DLD1 (cell line): ENCODE results near the gene TRPM2.

Source experiments
- in situ Hi-C: cut with HindIII; loops from 2 replicates; pipeline ENCODE4 v1.10.0; 2017; ENCODE audit warnings: low sequenced_read_pairs

Gene TRPM2

DNA sequence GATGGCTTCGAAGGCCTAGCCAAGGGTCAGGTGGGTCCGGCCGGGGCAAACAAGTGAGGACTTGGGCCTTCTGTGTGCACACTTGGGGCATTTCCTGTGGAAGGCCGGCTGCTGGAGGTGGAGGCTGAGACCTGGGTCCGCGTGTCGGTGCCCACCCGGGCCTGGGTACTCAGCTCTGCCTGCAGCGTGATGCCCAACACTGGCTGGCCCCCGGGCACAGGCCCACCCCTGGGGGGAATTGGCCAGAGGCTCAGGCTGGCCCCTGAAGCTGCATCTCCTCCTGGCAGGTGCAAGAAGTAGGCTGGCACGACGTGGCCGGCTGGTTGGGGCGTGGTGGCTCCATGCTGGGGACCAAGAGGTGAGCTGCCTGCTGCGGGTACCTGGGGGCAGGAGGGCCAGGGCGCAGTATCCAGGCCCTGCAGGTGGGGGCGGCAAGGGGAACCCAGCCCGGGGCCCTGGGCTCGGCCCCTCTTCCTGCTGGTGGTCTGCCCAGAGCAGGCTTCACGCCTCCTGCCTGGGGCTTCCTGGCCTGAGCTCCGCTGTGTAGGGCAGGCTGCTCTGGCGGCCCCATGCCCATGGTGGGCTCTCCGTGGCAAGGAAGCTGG, 31.5 kb upstream of the TRPM2 start:
- in situ Hi-C loops, result no loop called here

DNA sequence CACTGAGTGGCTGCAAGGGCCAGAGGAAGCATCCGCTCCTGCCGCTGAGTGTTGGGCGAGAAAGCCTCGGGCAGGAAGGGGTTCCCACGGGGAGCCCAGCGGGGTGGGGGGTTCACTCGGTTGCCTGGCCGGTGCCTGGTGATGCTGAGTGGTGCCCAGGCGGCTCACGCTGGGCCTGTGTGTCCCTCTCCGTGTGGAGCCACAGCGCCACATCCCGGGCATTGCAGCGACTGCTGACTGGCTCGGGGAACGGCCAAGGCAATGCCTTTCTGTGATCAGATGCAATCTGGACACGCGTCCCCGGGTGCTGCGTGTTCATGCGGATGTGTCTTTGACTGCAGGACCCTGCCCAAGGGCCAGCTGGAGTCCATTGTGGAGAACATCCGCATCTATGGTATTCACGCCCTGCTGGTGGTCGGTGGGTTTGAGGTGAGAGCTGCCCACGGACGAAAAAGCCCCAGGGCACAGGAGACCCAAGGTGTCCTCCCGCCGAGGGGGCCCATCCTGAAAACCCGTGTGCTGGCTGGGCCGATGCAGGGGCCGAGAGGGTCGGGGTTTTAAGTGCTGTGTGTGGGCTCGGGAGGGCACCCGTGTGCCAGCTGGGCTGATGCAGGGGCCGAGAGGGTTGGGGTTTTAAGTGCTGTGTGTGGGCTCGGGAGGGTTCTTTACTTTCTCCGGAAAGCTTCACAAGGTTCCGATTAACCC, 30.6 kb upstream of the TRPM2 start:
- in situ Hi-C loops, result no loop called here

DNA sequence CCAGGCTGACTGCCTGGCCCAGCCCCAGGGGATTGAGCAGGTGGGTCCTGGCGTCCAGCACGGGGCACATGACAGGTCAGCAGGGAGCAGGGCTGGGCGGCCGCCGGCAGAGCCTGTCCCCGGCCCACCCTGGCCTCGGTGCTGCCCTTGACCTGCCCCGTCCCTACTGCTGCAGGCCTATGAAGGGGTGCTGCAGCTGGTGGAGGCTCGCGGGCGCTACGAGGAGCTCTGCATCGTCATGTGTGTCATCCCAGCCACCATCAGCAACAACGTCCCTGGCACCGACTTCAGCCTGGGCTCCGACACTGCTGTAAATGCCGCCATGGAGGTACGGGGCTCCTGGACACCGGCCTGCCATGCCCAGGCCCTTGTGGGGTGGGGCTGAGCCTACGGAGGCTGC, 29.8 kb upstream of the TRPM2 start:
- in situ Hi-C loops, result no loop called here

GRCh38 chr21:44324106-44324853, 29.1 kb upstream of the TRPM2 start:
- in situ Hi-C loops, result no loop called here

- in situ Hi-C loops, result no loop called here
Measured at GRCh38 chr21:44324854-44325107, 28.6 kb upstream of the TRPM2 start.

DNA sequence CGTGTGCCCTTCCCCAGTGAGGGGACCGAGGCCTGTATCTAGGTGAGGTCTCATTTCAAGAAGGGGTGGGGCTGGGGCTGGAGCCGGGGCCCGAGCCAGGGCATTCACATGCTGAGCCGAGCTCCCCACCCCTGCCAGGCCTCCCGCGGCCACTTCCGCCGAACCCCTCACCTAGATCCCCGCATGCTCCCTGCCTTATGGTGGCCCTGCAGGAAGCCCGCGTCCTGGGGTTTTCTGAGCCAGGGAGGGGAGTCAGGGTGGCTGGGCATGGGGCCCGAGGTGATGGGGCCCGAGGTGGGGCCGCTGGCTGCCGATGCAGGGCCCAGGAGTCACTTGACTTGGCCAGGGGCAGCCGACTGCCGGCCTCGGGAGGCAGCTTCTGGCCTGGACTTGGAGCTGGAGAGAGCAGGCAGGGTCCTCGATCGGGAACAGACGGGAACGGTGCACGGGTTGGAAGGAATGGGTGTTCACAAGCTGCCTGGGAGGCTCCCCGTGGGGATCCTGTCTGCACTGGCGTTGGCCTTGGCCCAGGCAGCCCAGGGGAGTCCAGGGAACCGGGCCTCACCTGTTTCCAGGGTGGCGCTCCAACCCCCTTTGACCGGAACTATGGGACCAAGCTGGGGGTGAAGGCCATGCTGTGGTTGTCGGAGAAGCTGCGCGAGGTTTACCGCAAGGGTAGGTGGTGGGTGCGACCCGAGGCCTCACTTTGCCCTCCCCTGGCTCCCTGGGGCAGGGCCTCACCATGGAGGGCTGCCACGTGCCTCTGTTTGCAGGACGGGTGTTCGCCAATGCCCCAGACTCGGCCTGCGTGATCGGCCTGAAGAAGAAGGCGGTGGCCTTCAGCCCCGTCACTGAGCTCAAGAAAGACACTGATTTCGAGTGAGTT, 27.8 kb upstream of the TRPM2 start:
- in situ Hi-C loops, result no loop called here

GRCh38 chr21:44326272-44326647, 27.2 kb upstream of the TRPM2 start:
- in situ Hi-C loops, result no loop called here

GRCh38 chr21:44326716-44327602, 26.5 kb upstream of the TRPM2 start:
- in situ Hi-C loops, result no loop called here

GRCh38 chr21:44327603-44327974, 25.8 kb upstream of the TRPM2 start:
- in situ Hi-C loops, result no loop called here

DNA sequence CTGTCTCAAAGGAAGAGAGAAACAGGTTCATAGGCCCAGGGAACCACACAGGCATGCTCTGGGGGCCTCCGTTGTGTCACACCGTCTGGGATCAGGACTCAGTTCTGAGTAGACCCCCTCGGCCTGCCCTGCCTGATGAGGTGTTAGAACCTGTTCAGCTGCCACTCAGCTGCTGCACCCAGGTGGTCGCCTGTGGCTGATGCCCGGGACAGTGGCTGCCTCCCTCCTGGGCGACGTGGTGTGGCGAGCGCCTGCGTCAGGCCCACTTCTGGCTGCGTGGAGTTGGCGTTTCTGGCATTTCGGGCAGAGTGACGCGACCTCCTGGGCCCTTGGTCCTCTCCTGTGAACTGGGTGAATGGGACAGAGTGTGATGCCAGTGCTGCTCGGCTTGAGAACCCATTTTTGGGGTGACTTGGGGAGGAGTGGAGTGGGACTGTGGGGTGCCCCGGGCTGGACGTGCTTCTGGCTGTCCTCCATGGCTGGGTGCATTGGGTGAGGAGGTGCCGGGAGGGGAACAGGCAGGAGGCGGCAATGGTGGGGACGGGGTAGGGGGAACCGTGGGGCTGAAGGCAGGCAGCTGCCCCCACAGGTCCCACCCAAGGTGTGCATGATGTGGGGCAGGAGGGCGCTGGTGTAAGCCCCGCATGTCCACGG, 25.1 kb upstream of the TRPM2 start:
- in situ Hi-C loops, result no loop called here

DNA sequence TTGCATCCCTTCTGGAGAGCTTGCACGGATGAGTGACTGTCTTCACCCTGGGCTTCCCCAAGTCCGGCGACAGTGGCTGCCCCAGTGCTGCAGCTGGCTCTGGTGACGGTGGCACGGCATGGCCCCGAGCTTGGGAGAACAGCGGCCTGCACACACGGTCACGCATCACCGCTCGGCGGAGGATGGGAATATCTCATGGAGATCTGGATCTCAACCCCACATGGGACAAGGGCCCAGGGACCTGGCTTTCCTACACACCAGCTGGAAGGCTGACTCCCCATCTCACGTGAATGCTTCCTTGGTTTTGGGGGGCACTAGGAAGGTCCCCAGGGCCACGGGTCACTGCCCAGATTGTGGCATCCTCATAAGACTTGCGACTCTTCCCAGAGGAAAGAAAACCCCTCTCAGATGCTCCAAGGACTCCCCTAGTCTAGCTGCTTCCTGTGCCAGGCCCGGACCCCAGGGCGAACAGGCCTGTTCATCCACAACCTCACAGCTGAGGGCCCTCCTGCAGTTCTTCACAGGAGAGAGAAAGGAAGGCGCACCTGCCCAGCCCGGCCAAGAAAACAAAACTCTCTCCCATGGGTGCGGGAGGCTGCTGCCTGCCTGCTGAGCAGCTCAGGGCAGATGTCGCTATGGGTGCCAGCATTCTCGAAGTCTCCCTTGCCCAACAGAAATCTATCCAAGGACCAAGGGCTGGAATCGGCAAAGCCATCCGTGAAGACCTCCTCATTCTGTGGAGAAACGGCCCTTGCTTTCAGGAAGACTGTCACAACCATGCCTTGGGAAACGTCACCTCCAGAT, 24.1 kb upstream of the TRPM2 start:
- in situ Hi-C loops, result no loop called here

GRCh38 chr21:44329971-44330681, 23.3 kb upstream of the TRPM2 start:
- in situ Hi-C loops, result loop anchor here (10.0 kb wide), 1 partner anchor 155 kb away; no protein-coding TSS in a partner anchor

- in situ Hi-C loops, result loop anchor here (10.0 kb wide), 1 partner anchor 154 kb away; no protein-coding TSS in a partner anchor
Measured at GRCh38 chr21:44330698-44331097, 22.7 kb upstream of the TRPM2 start.

GRCh38 chr21:44331209-44331608, 22.2 kb upstream of the TRPM2 start:
- in situ Hi-C loops, result loop anchor here (10.0 kb wide), 1 partner anchor 154 kb away; no protein-coding TSS in a partner anchor

DNA sequence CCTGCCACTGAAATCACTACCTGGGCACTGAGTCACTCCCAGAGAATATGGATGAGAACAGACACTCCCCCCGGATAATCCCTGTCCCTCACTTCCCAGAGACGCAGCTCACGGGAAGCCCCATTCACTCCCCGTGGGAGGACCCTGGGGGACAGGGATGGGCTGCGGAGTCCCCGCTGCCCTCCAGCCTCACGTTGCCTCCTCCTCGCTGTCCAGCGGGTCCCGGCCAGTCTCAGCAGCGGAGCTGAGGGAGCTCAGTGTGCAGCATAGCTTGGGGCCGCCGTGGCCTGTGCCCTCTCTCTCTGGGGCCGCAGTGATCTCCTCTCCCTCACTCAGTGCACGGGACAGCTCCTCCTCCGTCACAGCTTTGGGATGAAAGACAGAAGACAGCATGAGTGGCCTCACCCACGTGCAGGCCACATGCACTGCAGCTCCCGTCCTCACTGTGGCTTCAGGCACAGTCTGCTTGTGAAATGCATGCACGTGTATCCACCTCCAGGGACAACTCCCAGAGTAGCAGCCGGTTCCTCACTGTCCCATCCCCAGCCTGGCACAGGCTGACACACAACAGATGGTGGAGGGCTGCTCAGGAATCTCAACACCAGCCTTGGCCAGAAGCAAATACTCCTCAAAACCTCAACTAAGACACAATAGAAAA, 21.6 kb upstream of the TRPM2 start:
- in situ Hi-C loops, result loop anchor here (10.0 kb wide), 1 partner anchor 153 kb away; no protein-coding TSS in a partner anchor

GRCh38 chr21:44332383-44332782, 21.0 kb upstream of the TRPM2 start:
- in situ Hi-C loops, result loop anchor here (10.0 kb wide), 1 partner anchor 152 kb away; no protein-coding TSS in a partner anchor

- in situ Hi-C loops, result loop anchor here (10.0 kb wide), 1 partner anchor 152 kb away; no protein-coding TSS in a partner anchor
Measured at GRCh38 chr21:44332965-44333364, 20.5 kb upstream of the TRPM2 start.
